ENCODE data around the gene LRRC72.

- TF ChIP-seq TAF15 (IDR thresholded peaks at IDR 0.05; ENCODE audit: low read depth, low read length) = no peak
- no peak for TF ChIP-seq CEBPZ (IDR thresholded peaks at IDR 0.05; ENCODE audit: borderline replicate concordance, low read depth, low read length)
- TF ChIP-seq USF2 (CRISPR knock-in tag; IDR thresholded peaks at IDR 0.05) = no peak
- TF ChIP-seq CTCF (IDR thresholded peaks at IDR 0.05 in 2 of 3, conservative IDR thresholded peaks at IDR 0.05 in 1 of 3; ENCODE audit: insufficient read depth in 2 of 3, low read depth in 1 of 3, low read length in 3 of 3) = no peak
Observed at GRCh38 chr7:16548428-16548827, 21.8 kb downstream of the LRRC72 start.
